Measurements from ENCODE around the gene SHB. TPM values are rescaled to one million over a fixed set of nuclear protein-coding genes. Genes with fewer than 3 reads are reported as not detected.

SHB gene
- total RNA-seq, 2 experiments from 2014 or later: 2.8 to 3.2 TPM

- no peak overlapping the region for H3K27ac Mint-ChIP-seq
- intact Hi-C loops (cut with micrococcal nuclease): loop anchor here (10.0 kb wide), 1 partner anchor 362 kb away; no protein-coding TSS in a partner anchor
- H3K36me3 Mint-ChIP-seq (ENCODE audit: low read depth): no peaks in the 10 kb centered on the region
- POLR2A ChIA-PET: no interaction called here
- ATAC-seq (no peak), DNase-seq (no peak)
- TF ChIP-seq CTCF (IDR thresholded peaks at IDR 0.05): no peak
- no peaks in the 10 kb centered on the region for H3K27me3 Mint-ChIP-seq
- peaks cover 2% of the 10 kb centered on the region for H3K4me1 Mint-ChIP-seq (ENCODE audit: low read depth)
- CTCF ChIA-PET: no interaction called here
- no peak overlapping the region for H3K4me3 Mint-ChIP-seq
- H3K9me3 Mint-ChIP-seq: no peaks in the 10 kb centered on the region
Observed at GRCh38 chr9:37922363-37923117, 146.5 kb downstream of the SHB start.

GRCh38 chr9:37921546-37922300, 147.3 kb downstream of the SHB start:
- Mint-ChIP-seq H3K4me3 (no peak overlapping the region), H3K36me3 (ENCODE audit: low read depth) (no peaks in the 10 kb centered on the region), H3K9me3 (no peaks in the 10 kb centered on the region), H3K4me1 (ENCODE audit: low read depth) (peaks cover 2% of the 10 kb centered on the region), H3K27ac (no peak overlapping the region), H3K27me3 (no peaks in the 10 kb centered on the region)
- ATAC-seq: no peak
- DNase-seq: no peak
- intact Hi-C loops (cut with micrococcal nuclease): loop anchor here (10.0 kb wide), 1 partner anchor 363 kb away; no protein-coding TSS in a partner anchor
- ChIA-PET CTCF (interaction anchor here (0.8 to 1.4 kb wide), 2 partner anchors 9 to 12 kb away, joined by 3 to 4 read pairs; no protein-coding TSS in a partner anchor), POLR2A (no interaction called here)
- no peak for TF ChIP-seq CTCF (IDR thresholded peaks at IDR 0.05)

- intact Hi-C loops (cut with micrococcal nuclease): loop anchor here (10.0 kb wide), 1 partner anchor 364 kb away; no protein-coding TSS in a partner anchor
- TF ChIP-seq CTCF (IDR thresholded peaks at IDR 0.05): no peak
- H3K36me3 Mint-ChIP-seq (ENCODE audit: low read depth): no peaks in the 10 kb centered on the region
- CTCF ChIA-PET: interaction anchor here (0.8 to 1.4 kb wide), 2 partner anchors 8 to 13 kb away, joined by 3 to 4 read pairs; no protein-coding TSS in a partner anchor
- DNase-seq: no peak
- no peaks in the 10 kb centered on the region for H3K27me3 Mint-ChIP-seq
- H3K4me3 Mint-ChIP-seq: no peak overlapping the region
- no peaks in the 10 kb centered on the region for H3K9me3 Mint-ChIP-seq
- no peak for ATAC-seq
- no peak overlapping the region for H3K27ac Mint-ChIP-seq
- peaks cover under 1% of the 10 kb centered on the region for H3K4me1 Mint-ChIP-seq (ENCODE audit: low read depth)
- POLR2A ChIA-PET: interaction anchor here (0.8 kb wide), 1 partner anchor 18 kb away, joined by 3 read pairs; no protein-coding TSS in a partner anchor
Observed at GRCh38 chr9:37921168-37921510, 147.9 kb downstream of the SHB start.

- H3K9me3 Mint-ChIP-seq: no peaks in the 10 kb centered on the region
- CTCF ChIA-PET: interaction anchor here (0.8 to 1.4 kb wide), 2 partner anchors 8 to 13 kb away, joined by 3 to 4 read pairs; no protein-coding TSS in a partner anchor
- H3K4me1 Mint-ChIP-seq (ENCODE audit: low read depth): no peaks in the 10 kb centered on the region
- TF ChIP-seq CTCF (IDR thresholded peaks at IDR 0.05): no peak
- no peaks in the 10 kb centered on the region for H3K27me3 Mint-ChIP-seq
- no peak overlapping the region for H3K4me3 Mint-ChIP-seq
- ATAC-seq (peak; percentile 76), DNase-seq (peak; percentile 44)
- H3K36me3 Mint-ChIP-seq (ENCODE audit: low read depth): no peaks in the 10 kb centered on the region
- POLR2A ChIA-PET: interaction anchor here (0.8 kb wide), 1 partner anchor 17 kb away, joined by 3 read pairs; no protein-coding TSS in a partner anchor
- intact Hi-C loops (cut with micrococcal nuclease): loop anchor here (10.0 kb wide), 1 partner anchor 364 kb away; no protein-coding TSS in a partner anchor
- no peak overlapping the region for H3K27ac Mint-ChIP-seq
Observed at GRCh38 chr9:37920471-37921167, 148.4 kb downstream of the SHB start.
